ENCODE results near the gene CYFIP2.

The CYFIP2 gene

GRCh38 chr5:157358871-157359270, 92.9 kb downstream of the CYFIP2 start:
- no peak for DNase-seq (ENCODE audit: low read depth, low spot score)

- DNase-seq (ENCODE audit: low read depth, low spot score) = no peak
Measured at GRCh38 chr5:157359356-157360055, 93.6 kb downstream of the CYFIP2 start.

GRCh38 chr5:157362012-157362411, 96.1 kb downstream of the CYFIP2 start:
- DNase-seq (ENCODE audit: low read depth, low spot score) = no peak

- DNase-seq (ENCODE audit: low read depth, low spot score) = no peak
Measured at GRCh38 chr5:157362502-157362901, 96.6 kb downstream of the CYFIP2 start.

GRCh38 chr5:157362982-157363381, 97.1 kb downstream of the CYFIP2 start:
- no peak for DNase-seq (ENCODE audit: low read depth, low spot score)

- no peak for DNase-seq (ENCODE audit: low read depth, low spot score)
Measured at GRCh38 chr5:157365732-157366131, 99.8 kb downstream of the CYFIP2 start.

GRCh38 chr5:157366741-157367674, 101.1 kb downstream of the CYFIP2 start:
- DNase-seq (ENCODE audit: low read depth, low spot score) = no peak

- DNase-seq (ENCODE audit: low read depth, low spot score) = no peak
Measured at GRCh38 chr5:157369507-157369906, 103.6 kb downstream of the CYFIP2 start.

GRCh38 chr5:157370967-157371366, 105.0 kb downstream of the CYFIP2 start:
- DNase-seq (ENCODE audit: low read depth, low spot score) = no peak

- no peak for DNase-seq (ENCODE audit: low read depth, low spot score)
Measured at GRCh38 chr5:157371655-157372471, 105.9 kb downstream of the CYFIP2 start.

GRCh38 chr5:157372472-157372822, 106.5 kb downstream of the CYFIP2 start:
- no peak for DNase-seq (ENCODE audit: low read depth, low spot score)

GRCh38 chr5:157378509-157378908, 112.6 kb downstream of the CYFIP2 start:
- DNase-seq (ENCODE audit: low read depth, low spot score) = no peak

GRCh38 chr5:157379983-157380382, 114.1 kb downstream of the CYFIP2 start:
- no peak for DNase-seq (ENCODE audit: low read depth, low spot score)

GRCh38 chr5:157381746-157382145, 115.8 kb downstream of the CYFIP2 start:
- no peak for DNase-seq (ENCODE audit: low read depth, low spot score)

- DNase-seq (ENCODE audit: low read depth, low spot score) = no peak
Measured at GRCh38 chr5:157382996-157383800, 117.3 kb downstream of the CYFIP2 start.

- no peak for DNase-seq (ENCODE audit: low read depth, low spot score)
Measured at GRCh38 chr5:157384971-157385709, 119.2 kb downstream of the CYFIP2 start.

GRCh38 chr5:157387041-157387563, 121.2 kb downstream of the CYFIP2 start:
- no peak for DNase-seq (ENCODE audit: low read depth, low spot score)

- no peak for DNase-seq (ENCODE audit: low read depth, low spot score)
Measured at GRCh38 chr5:157387683-157388093, 121.8 kb downstream of the CYFIP2 start.

- DNase-seq (ENCODE audit: low read depth, low spot score) = no peak
Measured at GRCh38 chr5:157388111-157388710, 122.3 kb downstream of the CYFIP2 start.

- no peak for DNase-seq (ENCODE audit: low read depth, low spot score)
Measured at GRCh38 chr5:157389103-157389502, 123.2 kb downstream of the CYFIP2 start.

Data from iPS DF 19.7 (cell line).